ENCODE data around the gene NTHL1.
A peak's percentile ranks its signal among the peaks of the same experiment; 100 is the strongest.

NTHL1 gene

DNA sequence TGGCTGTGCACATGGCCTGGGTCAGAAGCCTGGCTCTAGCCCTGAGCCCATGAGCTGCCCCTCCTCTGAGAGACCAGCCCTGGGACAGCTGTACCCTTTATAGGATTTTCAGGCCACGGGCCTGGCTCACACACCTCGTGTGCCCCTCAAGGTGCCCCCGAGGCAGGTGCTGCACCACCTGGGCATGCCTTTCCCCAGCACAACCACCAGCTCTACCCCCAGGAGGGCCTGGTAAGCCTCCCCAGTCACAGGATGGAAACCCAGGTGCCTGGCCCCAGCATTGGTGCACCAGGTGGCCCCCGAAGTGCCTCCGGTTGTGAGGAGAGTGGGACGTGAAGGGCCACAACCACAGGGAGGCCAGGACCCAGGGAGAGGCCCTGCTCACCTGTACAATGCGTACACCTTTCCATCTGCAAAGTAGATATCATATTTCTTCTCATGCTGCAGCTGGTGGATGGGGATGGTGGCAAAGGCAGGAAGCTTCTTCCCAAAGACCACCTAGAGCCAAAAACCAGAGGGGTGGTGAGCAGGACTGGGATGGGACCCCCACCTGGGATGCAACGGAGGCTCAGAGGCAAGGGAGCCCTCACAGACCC, 44.3 kb downstream of the NTHL1 start:
- H3K27ac ChIP-seq, result peak overlapping the region; percentile 99; the same call in 1 of the 2 replicates
- no peak for TF ChIP-seq ZFX (IDR thresholded peaks at IDR 0.05)
- TF ChIP-seq, protein P1, sequence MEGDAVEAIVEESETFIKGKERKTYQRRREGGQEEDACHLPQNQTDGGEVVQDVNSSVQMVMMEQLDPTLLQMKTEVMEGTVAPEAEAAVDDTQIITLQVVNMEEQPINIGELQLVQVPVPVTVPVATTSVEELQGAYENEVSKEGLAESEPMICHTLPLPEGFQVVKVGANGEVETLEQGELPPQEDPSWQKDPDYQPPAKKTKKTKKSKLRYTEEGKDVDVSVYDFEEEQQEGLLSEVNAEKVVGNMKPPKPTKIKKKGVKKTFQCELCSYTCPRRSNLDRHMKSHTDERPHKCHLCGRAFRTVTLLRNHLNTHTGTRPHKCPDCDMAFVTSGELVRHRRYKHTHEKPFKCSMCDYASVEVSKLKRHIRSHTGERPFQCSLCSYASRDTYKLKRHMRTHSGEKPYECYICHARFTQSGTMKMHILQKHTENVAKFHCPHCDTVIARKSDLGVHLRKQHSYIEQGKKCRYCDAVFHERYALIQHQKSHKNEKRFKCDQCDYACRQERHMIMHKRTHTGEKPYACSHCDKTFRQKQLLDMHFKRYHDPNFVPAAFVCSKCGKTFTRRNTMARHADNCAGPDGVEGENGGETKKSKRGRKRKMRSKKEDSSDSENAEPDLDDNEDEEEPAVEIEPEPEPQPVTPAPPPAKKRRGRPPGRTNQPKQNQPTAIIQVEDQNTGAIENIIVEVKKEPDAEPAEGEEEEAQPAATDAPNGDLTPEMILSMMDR (conservative IDR thresholded peaks at IDR 0.05), result no peak

DNA sequence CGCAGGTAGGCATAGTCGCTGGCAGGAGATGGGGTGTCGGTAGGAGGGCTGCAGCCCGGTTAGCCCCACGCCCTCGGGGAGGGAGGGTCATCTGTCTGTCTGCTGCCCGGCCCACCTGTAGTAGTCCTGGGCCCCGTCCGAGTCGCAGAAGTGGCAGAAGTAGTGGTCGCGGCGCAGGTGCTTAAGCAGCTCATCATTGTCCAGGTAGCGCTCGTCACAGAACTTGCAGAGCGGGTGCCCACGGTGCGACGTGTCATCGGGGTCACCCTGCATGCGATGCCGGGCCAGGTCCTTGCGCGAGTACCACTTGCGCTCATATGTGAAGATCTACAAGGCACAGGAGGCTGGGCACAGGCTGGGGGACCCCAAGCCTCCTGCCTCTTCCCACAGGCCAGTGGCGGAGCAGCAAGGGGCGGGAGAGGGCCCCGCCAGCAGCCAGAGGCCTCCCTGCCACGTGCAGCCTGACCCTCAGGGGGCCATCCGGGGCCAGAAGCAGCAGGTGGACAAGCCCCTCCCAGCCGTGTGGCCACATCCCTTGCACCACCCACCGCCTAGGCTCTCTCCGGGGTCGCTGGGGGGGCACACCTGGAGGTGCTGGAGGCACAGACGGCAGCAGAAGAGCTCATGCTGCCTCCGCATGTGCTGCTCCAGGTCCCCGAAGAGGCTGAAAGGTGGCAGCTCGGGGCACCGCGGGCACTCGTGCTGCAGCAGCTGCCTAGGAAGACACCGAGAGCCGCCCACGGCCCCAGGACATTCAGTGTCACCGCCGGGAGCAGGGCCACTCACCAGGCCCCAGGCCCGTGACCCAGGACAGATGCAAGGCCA, 45.0 kb downstream of the NTHL1 start:
- H3K27ac ChIP-seq, result no peak overlapping the region
- TF ChIP-seq, protein P1 (conservative IDR thresholded peaks at IDR 0.05), result no peak
- TF ChIP-seq ZFX (IDR thresholded peaks at IDR 0.05), result no peak

DNA sequence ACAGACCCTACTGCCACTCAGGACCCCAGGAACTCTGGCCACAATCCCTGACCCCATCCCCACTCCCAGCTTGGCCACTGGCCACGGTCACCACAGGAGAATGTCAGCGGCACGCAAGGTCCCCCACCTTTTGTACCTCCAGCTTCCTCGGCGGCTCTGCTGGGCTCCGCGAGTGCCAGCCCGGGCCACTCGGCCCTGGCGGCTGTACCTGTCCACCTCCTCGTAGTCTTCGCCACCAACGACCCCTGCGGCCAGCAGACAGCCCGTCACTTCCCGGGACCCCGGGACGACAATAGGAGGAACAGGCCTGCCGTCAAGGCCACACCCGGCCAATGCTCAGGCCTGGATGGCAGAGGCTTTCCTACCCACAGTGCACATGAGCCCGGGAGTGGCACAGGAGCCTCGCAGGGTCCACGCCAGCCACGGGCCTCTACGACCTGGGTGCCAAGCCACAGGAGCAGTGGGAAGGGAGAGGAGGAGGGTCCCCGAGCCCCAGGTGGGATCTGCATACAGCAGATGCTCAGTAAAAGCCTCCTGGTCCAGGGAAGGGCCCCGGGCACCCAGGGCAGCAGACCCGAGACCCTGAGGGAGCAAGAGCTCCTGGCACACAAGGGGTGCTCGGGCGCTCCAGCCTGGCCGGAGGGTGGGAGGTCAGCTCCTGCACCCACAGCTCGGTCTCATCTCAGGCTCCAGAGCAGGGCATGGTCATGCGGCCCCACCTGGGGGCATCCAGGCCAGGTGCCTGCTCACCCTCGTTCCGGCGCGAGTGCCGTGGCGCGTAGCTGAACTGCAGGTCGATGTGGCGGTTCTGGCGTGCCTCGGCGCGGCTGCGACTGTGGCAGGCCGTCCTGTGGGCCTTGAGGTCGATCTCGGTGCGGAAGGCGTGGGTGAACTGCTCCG, 45.9 kb downstream of the NTHL1 start:
- TF ChIP-seq ZFX (IDR thresholded peaks at IDR 0.05), result no peak
- TF ChIP-seq, protein P1 (conservative IDR thresholded peaks at IDR 0.05), result no peak

DNA sequence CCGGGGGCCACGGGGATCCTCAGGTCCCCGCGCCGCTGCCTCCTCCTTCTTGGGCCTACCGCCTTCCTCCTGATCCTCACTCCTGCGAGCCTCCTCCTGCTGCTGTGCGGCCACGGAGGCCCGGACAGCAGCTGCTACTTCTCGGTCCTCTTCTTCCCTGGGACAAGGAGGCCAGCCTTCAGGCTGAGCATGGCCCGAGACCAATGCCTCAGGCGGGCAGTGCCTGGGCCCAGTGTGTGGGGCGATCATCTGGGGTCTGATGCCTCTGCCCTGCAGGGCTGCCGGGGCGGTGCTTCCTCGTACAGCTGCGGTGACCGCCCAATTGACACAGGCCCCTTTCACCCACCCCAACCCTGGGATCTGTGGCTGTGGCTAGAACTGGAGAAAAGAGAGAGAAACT, 46.6 kb downstream of the NTHL1 start:
- TF ChIP-seq ZFX (IDR thresholded peaks at IDR 0.05), result no peak
- TF ChIP-seq, protein P1 (conservative IDR thresholded peaks at IDR 0.05), result no peak

More for the DNA sequence above, 45.9 kb downstream of the NTHL1 start:
- no peak overlapping the region for H3K27ac ChIP-seq

DNA sequence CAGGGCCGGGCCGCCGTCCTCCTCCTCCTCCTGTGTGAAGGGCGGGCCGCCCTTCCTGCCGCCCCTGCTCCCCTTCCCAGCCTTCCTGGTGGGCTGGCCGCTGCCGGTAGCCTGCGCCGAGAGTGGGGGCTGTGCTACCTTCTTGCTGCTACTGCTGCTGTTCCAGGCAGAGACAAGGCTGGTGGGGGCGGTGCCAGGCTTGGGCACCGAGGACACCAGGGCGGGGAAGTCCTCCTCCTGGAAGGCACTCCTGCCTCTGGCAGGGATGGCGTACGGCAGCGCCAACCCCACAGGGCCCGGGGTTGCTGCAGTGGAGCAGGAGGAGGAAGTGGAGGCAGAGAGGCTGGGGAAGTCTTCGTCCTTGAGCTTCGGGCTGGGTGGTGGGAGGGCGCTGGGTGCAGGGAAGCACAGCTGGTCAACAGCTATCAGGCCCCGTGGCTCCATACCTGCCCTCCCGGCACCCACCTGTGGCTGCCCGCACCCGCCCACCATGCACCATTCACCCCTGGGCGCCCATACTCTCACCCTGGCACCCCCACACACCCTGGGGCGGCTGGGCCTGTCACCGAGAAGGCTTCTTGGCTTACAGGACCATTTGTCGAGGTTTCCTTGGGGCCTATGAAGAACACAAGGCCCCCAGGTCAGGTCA, 47.6 kb downstream of the NTHL1 start:
- TF ChIP-seq ZFX (IDR thresholded peaks at IDR 0.05), result no peak
- TF ChIP-seq, protein P1 (conservative IDR thresholded peaks at IDR 0.05), result no peak
- no peak overlapping the region for H3K27ac ChIP-seq

More for the DNA sequence above, 46.6 kb downstream of the NTHL1 start:
- H3K27ac ChIP-seq, result no peak overlapping the region

DNA sequence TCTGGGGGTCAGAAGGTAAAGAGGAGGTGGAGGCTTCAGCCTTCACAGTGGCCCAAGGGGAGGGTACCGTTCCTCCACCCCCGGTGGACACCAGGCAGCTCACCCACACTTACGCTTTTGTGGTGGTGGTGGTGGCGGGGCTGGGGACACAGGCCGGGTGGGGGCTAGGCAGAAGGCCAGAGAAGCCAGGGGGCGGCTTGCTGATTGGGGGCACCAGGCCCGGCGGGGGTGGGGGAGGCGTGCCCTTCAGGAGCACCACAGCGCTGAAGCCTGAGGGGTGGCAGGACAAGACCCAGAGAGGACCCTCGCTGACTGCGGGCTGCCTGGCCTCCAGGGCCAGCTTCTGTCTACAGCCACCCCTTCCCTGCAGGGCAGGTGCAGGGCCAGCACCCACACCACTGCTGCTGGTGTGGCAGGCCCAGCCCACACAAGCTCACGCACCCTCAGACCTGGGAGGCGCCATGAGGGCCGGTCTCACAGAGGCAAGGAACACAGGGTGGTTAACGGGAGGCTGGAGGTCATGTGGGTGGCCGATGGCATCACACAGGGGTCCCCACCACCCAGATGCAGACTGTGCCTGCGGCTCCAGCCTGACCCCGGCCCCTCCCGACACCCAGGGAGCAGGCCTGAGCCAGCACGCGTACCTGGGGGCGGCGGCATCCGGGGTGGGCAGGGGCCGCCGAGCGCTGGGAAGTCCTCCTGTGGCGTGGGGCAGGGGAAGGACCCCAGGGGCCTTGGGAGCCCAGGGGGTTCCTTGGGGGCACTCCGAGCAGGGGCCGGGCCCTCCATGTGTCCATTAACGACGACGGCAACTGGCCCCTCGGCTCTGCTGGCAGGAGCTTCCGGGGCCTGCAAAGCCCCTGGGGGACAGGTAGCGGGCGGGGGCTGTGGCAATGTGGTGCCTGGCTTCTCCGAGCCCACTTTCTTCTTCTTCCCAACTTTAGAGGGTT, 48.5 kb downstream of the NTHL1 start:
- H3K27ac ChIP-seq, result no peak overlapping the region
- TF ChIP-seq, protein P1 (conservative IDR thresholded peaks at IDR 0.05), result no peak
- no peak for TF ChIP-seq ZFX (IDR thresholded peaks at IDR 0.05)
